ENCODE data around the gene GLT8D1.

- no peak for TF ChIP-seq GABPA (IDR thresholded peaks at IDR 0.05 in 1 of 2, conservative IDR thresholded peaks at IDR 0.05 in 1 of 2)
- TF ChIP-seq, protein P1, sequence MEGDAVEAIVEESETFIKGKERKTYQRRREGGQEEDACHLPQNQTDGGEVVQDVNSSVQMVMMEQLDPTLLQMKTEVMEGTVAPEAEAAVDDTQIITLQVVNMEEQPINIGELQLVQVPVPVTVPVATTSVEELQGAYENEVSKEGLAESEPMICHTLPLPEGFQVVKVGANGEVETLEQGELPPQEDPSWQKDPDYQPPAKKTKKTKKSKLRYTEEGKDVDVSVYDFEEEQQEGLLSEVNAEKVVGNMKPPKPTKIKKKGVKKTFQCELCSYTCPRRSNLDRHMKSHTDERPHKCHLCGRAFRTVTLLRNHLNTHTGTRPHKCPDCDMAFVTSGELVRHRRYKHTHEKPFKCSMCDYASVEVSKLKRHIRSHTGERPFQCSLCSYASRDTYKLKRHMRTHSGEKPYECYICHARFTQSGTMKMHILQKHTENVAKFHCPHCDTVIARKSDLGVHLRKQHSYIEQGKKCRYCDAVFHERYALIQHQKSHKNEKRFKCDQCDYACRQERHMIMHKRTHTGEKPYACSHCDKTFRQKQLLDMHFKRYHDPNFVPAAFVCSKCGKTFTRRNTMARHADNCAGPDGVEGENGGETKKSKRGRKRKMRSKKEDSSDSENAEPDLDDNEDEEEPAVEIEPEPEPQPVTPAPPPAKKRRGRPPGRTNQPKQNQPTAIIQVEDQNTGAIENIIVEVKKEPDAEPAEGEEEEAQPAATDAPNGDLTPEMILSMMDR (IDR thresholded peaks at IDR 0.05; ENCODE audit: low read depth, low read length, missing input control) = no peak
- no peak for TF ChIP-seq SP1 (IDR thresholded peaks at IDR 0.05)
- TF ChIP-seq EGR1 (IDR thresholded peaks at IDR 0.05; ENCODE audit: low read depth in 2 of 2) = no peak
- no peak for TF ChIP-seq JUND (IDR thresholded peaks at IDR 0.05)
- TF ChIP-seq YY1 (IDR thresholded peaks at IDR 0.05) = no peak
- TF ChIP-seq FOXA1 (IDR thresholded peaks at IDR 0.05) = no peak
- TF ChIP-seq RAD21 (IDR thresholded peaks at IDR 0.05) = no peak
- no peak for TF ChIP-seq MAX (IDR thresholded peaks at IDR 0.05)
- no peak for TF ChIP-seq TAF1 (conservative IDR thresholded peaks at IDR 0.05)
- no peak for TF ChIP-seq ATF3 (IDR thresholded peaks at IDR 0.05)
- TF ChIP-seq, protein P2, sequence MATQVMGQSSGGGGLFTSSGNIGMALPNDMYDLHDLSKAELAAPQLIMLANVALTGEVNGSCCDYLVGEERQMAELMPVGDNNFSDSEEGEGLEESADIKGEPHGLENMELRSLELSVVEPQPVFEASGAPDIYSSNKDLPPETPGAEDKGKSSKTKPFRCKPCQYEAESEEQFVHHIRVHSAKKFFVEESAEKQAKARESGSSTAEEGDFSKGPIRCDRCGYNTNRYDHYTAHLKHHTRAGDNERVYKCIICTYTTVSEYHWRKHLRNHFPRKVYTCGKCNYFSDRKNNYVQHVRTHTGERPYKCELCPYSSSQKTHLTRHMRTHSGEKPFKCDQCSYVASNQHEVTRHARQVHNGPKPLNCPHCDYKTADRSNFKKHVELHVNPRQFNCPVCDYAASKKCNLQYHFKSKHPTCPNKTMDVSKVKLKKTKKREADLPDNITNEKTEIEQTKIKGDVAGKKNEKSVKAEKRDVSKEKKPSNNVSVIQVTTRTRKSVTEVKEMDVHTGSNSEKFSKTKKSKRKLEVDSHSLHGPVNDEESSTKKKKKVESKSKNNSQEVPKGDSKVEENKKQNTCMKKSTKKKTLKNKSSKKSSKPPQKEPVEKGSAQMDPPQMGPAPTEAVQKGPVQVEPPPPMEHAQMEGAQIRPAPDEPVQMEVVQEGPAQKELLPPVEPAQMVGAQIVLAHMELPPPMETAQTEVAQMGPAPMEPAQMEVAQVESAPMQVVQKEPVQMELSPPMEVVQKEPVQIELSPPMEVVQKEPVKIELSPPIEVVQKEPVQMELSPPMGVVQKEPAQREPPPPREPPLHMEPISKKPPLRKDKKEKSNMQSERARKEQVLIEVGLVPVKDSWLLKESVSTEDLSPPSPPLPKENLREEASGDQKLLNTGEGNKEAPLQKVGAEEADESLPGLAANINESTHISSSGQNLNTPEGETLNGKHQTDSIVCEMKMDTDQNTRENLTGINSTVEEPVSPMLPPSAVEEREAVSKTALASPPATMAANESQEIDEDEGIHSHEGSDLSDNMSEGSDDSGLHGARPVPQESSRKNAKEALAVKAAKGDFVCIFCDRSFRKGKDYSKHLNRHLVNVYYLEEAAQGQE (IDR thresholded peaks at IDR 0.05) = no peak
These were observed 55.2 kb downstream of the GLT8D1 start for GRCh38 chr3:52650439-52650838.

Measured in liver (tissue), 3 donors.